A204.1 (cell line): ENCODE data around the gene CPLX3.
"Not testable (repeated sequence)": the region's sequence is repeated elsewhere in the genome, so short reads cannot be mapped to it uniquely, and the experiment has no call there.

Experiments
- FAIRE-seq: peaks from 2 replicates; lab custom pipeline; 2012; peaks lifted over from hg19 to GRCh38; lab: Jason Lieb, UNC

The CPLX3 gene

GRCh38 chr15:74826364-74826819 is at the start of gene CPLX3:
Gene CPLX3, plus strand, starts transcription at chr15:74826627. Its CDS starts 77 bp downstream, at chr15:74826704.
- FAIRE-seq: no peak

- no peak for FAIRE-seq
These were observed 49.3 kb upstream of the CPLX3 start for GRCh38 chr15:74776821-74777768.

- no peak for FAIRE-seq
These were observed 48.4 kb upstream of the CPLX3 start for GRCh38 chr15:74777769-74778598.

GRCh38 chr15:74778599-74778970 is 47.8 kb upstream of the CPLX3 start:
- no peak for FAIRE-seq

- FAIRE-seq: no peak
These were observed 47.2 kb upstream of the CPLX3 start for GRCh38 chr15:74779162-74779648.

GRCh38 chr15:74780523-74781430 is 45.6 kb upstream of the CPLX3 start:
- no peak for FAIRE-seq

GRCh38 chr15:74781431-74782258 is 44.8 kb upstream of the CPLX3 start, which contains the start of gene CSK:
Gene CSK, plus strand, starts transcription at chr15:74782080. Its CDS starts 16,218 bp downstream, at chr15:74798298.
- FAIRE-seq: no peak

GRCh38 chr15:74782259-74783071 is 44.0 kb upstream of the CPLX3 start:
- no peak for FAIRE-seq

- FAIRE-seq: no peak
These were observed 43.2 kb upstream of the CPLX3 start for GRCh38 chr15:74783072-74783807.

- no peak for FAIRE-seq
These were observed 42.6 kb upstream of the CPLX3 start for GRCh38 chr15:74783808-74784175.

GRCh38 chr15:74784426-74785193 is 41.8 kb upstream of the CPLX3 start:
- FAIRE-seq: no peak

- FAIRE-seq: no peak
These were observed 41.0 kb upstream of the CPLX3 start for GRCh38 chr15:74785194-74786032.

GRCh38 chr15:74786081-74786480 is 40.3 kb upstream of the CPLX3 start:
- not testable (repeated sequence) for FAIRE-seq

GRCh38 chr15:74786551-74787165 is 39.8 kb upstream of the CPLX3 start:
- no peak for FAIRE-seq

GRCh38 chr15:74787251-74788041 is 39.0 kb upstream of the CPLX3 start:
- no peak for FAIRE-seq

- no peak for FAIRE-seq
These were observed 38.3 kb upstream of the CPLX3 start for GRCh38 chr15:74788042-74788682.
